Fibroblast of lung (primary cell): Measurements from ENCODE around the gene KRTAP5-3.

Experiments
- CTCF ChIP-seq, 2 donors: IDR thresholded peaks in 1 of 2; conservative IDR thresholded peaks in 1 of 2; 1 replicate in 1 of 2; 2 replicates in 1 of 2; pipeline ENCODE4 v1.5.1; 2011 to 2012; ENCODE audit warnings: low read length in 2 of 2, control low read depth in 1 of 2, inconsistent platforms in 1 of 2, low read depth in 1 of 2, mild to moderate bottlenecking in 1 of 2
- EZH2 ChIP-seq: IDR thresholded peaks from 2 replicates; pipeline ENCODE4 v1.5.1; 2012; ENCODE audit warnings: low read length, control low read depth, mild to moderate bottlenecking; ENCODE audit errors: missing control alignments

- TF ChIP-seq CTCF (conservative IDR thresholded peaks at IDR 0.05 in 1 of 2, IDR thresholded peaks at IDR 0.05 in 1 of 2; ENCODE audit: low read depth in 1 of 2, low read length in 2 of 2) (no peak), EZH2 (no peak)
Observed at GRCh38 chr11:1570001-1570453, 38.2 kb downstream of the KRTAP5-3 start.
